GM18909 (cell line): ENCODE measurements around the gene WASF1.

Experiments
- ATAC-seq: cut with Tn5 transposase; IDR thresholded peaks from one replicate; pipeline ENCODE4 v1.9.1; 2021; ENCODE audit warnings: mild to moderate bottlenecking; ENCODE audit not compliant: unreplicated experiment, poor library complexity

WASF1 gene

GRCh38 chr6:110179406-110180227 lies at the start of gene WASF1:
Gene WASF1 (minus strand): TSS chr6:110179670. CDS start chr6:110127601, 52,069 bp downstream.
- peak; percentile 94 for ATAC-seq

GRCh38 chr6:110226261-110226660 lies 46.8 kb upstream of the WASF1 start:
- ATAC-seq = no peak

GRCh38 chr6:110221738-110222137 lies 42.3 kb upstream of the WASF1 start:
- ATAC-seq = no peak

- no peak for ATAC-seq
These were observed 37.8 kb upstream of the WASF1 start for GRCh38 chr6:110217266-110217665.

GRCh38 chr6:110216140-110216539 lies 36.7 kb upstream of the WASF1 start:
- no peak for ATAC-seq

GRCh38 chr6:110214338-110214737 lies 34.9 kb upstream of the WASF1 start:
- no peak for ATAC-seq

GRCh38 chr6:110211753-110212152 lies 32.3 kb upstream of the WASF1 start:
- no peak for ATAC-seq

- ATAC-seq = no peak
These were observed 28.2 kb upstream of the WASF1 start for GRCh38 chr6:110207652-110208051.

GRCh38 chr6:110201151-110201884 lies 21.8 kb upstream of the WASF1 start:
- ATAC-seq = no peak

GRCh38 chr6:110198561-110198960 lies 19.1 kb upstream of the WASF1 start:
- no peak for ATAC-seq

GRCh38 chr6:110196874-110197273 lies 17.4 kb upstream of the WASF1 start:
- no peak for ATAC-seq

GRCh38 chr6:110195639-110196038 lies 16.2 kb upstream of the WASF1 start:
- no peak for ATAC-seq

GRCh38 chr6:110191477-110191876 lies 12.0 kb upstream of the WASF1 start:
- ATAC-seq = no peak

GRCh38 chr6:110190726-110191125 lies 11.3 kb upstream of the WASF1 start:
- no peak for ATAC-seq

GRCh38 chr6:110188791-110189190 lies 9.3 kb upstream of the WASF1 start:
- ATAC-seq = no peak

GRCh38 chr6:110185879-110186278 lies 6.4 kb upstream of the WASF1 start:
- ATAC-seq = peak; percentile 59

- ATAC-seq = no peak
These were observed 3.9 kb upstream of the WASF1 start for GRCh38 chr6:110183292-110183885.

- ATAC-seq = no peak
These were observed 1.9 kb upstream of the WASF1 start for GRCh38 chr6:110181131-110182030.

GRCh38 chr6:110180228-110181008 lies 948 bp upstream of the WASF1 start, which contains the start of gene CDC40:
Gene CDC40 (plus strand): TSS chr6:110180427. CDS start chr6:110180445, 18 bp downstream.
- peak; percentile 56 for ATAC-seq
